ENCODE measurements around the gene PDIK1L. TPM values are rescaled to one million over a fixed set of nuclear protein-coding genes. Genes with fewer than 3 reads are reported as not detected.

Gene PDIK1L
- total RNA-seq, 3 donors from 2014 or later (not counting 1 experiment from before 2014, with no cell fraction given) = 3.1 to 8.2 (median 8.1) TPM

DNA sequence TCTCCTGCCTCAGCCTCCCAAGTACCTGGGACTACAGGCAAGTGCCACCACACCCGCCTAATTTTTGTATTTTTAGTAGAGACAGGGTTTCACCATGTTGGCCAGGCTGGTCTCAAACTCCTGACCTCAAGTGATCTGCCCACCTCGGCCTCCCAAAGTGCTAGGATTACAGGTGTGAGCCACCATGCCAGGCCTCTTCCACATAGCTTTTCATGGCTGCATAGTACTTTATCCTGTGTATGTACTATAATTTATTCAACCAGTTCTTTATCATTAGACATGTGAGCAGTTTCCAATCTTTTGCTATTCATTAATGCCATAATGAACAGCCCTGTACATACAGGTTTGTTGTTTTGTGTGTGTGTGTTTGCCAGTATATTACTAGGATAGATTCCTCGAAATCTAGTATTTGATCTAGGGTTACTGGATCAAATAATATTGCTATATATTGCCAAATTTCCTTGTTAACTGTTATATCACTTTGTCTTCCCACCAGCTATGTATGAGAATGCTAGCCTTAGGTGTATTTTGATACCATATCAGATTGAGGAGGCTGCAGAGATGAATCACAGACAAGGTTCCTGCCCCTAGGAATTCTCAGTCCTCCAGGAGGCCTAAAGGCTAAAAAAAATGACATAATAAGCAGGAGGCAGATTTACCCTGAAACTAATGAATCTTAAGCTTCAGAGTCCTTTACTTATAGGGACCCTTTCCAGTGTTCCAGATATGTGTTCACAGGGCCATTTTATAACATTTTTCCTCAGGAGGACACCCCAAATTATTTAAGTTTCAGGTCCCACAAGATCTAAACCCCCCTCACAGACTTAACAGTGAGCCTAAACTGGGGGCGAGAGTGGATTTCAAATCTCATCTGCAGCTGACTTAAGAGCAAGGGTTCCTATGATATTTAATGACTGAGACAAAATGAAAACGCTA, 2.1 kb upstream of the PDIK1L start:
- intact Hi-C loops (cut with micrococcal nuclease) = loop anchor here (10.0 kb wide), 2 partner anchors 285 to 435 kb away; no protein-coding TSS in a partner anchor
- Mint-ChIP-seq H3K4me1 (peaks cover 13 to 14% of the 10 kb centered on the region in 2 donors), H3K9me3 (no peaks in the 10 kb centered on the region), H3K27me3 (ENCODE audit: low read depth in 2 of 2) (peaks cover 0 to 6% of the 10 kb centered on the region in 2 donors), H3K4me3 (peak overlapping the region; percentile 88), H3K36me3 (no peaks in the 10 kb centered on the region), H3K27ac (peak overlapping the region; percentile 22 to 84)
- Histone ChIP-seq H3K9me3 (ENCODE audit: control insufficient read depth, insufficient read depth, low read length) (no peaks in the 10 kb centered on the region), H3K27ac (ENCODE audit: low read length) (no peak overlapping the region), H3K36me3 (ENCODE audit: control insufficient read depth, insufficient read depth, low read length) (peaks cover 3% of the 10 kb centered on the region), H3K4me3 (ENCODE audit: low read length) (no peak overlapping the region), H3K27me3 (ENCODE audit: control insufficient read depth, insufficient read depth, low read length) (no peaks in the 10 kb centered on the region), H3K4me1 (ENCODE audit: control insufficient read depth, insufficient read depth, low read length) (peaks cover 13% of the 10 kb centered on the region)
- TF ChIP-seq, protein P1, sequence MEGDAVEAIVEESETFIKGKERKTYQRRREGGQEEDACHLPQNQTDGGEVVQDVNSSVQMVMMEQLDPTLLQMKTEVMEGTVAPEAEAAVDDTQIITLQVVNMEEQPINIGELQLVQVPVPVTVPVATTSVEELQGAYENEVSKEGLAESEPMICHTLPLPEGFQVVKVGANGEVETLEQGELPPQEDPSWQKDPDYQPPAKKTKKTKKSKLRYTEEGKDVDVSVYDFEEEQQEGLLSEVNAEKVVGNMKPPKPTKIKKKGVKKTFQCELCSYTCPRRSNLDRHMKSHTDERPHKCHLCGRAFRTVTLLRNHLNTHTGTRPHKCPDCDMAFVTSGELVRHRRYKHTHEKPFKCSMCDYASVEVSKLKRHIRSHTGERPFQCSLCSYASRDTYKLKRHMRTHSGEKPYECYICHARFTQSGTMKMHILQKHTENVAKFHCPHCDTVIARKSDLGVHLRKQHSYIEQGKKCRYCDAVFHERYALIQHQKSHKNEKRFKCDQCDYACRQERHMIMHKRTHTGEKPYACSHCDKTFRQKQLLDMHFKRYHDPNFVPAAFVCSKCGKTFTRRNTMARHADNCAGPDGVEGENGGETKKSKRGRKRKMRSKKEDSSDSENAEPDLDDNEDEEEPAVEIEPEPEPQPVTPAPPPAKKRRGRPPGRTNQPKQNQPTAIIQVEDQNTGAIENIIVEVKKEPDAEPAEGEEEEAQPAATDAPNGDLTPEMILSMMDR (IDR thresholded peaks at IDR 0.05) = no peak
- 91% methylated on average over 4 of the region's 5 CpGs for WGBS (ENCODE audit: insufficient coverage)
- ATAC-seq = no peak
- DNase-seq = no peak

DNA sequence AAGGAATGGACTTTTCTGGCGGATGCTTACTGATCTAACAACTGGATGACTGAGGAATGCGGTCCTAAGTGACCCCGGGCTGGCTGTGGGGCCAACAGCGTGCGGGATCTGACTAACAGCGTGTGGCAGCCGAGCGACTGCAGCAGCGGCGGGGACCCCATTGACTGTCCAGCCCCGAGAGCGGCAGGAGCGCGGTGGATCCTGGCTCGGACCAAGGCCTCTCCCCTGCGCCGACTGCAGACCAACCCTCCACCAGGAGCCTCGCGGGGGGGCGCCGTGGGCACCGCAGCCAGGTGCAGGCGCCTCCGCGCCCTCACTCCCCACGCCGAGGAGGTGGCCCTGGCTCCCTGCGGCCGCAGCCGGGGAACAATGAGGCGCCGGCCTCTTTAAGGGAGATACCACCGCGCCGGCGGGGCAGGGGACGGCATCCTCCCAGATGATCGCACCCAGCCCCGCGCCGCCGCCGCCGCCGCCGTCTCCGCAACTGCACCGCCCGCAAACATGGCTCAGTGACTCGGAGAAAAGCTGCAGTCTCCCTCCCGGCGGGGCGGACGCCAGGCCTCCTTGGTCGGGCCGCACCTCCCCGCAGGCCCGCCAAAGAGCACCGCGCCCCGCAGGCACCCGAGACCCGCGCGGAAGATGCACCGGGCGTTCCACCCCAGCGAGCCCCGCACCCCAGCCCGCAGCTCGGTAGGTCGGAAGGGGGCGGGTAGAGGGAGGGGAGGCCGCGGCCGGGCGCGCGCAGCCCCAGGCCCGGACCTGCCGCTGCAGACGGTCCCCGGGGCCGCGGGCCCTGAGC, 694 bp upstream of the PDIK1L start:
- peak overlapping the region; percentile 55 for H3K4me3 ChIP-seq (ENCODE audit: low read length)

DNA sequence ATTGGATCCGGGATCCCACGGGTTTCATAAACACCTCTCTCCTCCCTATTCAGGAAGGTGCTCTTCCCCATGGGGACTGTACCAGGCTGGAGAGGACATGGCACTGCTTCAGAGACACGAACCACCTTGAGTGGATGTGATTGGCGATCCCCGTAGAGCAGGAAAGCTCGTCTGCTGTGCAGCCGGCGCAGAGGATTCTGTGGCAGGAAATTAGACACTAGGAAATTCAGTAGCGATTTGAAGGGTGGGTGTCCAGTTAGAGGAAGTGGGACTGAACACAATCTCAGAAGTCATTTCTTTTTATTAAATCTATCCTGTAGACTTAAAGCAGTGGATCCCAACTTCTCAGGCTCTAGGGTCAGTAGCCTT, 767 bp downstream of the PDIK1L start:
- Histone ChIP-seq H3K27me3 (ENCODE audit: control insufficient read depth, insufficient read depth, low read length) (no peaks in the 10 kb centered on the region), H3K4me3 (ENCODE audit: low read length) (peak overlapping the region; percentile 99), H3K27ac (ENCODE audit: low read length) (peak overlapping the region; percentile 66), H3K36me3 (ENCODE audit: control insufficient read depth, insufficient read depth, low read length) (peaks cover 12% of the 10 kb centered on the region), H3K9me3 (ENCODE audit: control insufficient read depth, insufficient read depth, low read length) (no peaks in the 10 kb centered on the region), H3K4me1 (ENCODE audit: control insufficient read depth, insufficient read depth, low read length) (peaks cover 13% of the 10 kb centered on the region)
- TF ChIP-seq, protein P1 (IDR thresholded peaks at IDR 0.05) = no peak
- Mint-ChIP-seq H3K9me3 (no peaks in the 10 kb centered on the region), H3K4me3 (peak overlapping the region; percentile 91), H3K27me3 (ENCODE audit: low read depth in 2 of 2) (no peaks in the 10 kb centered on the region), H3K27ac (peak overlapping the region; percentile 62 to 84), H3K36me3 (no peaks in the 10 kb centered on the region), H3K4me1 (peaks cover 13 to 14% of the 10 kb centered on the region in 2 donors)
- intact Hi-C loops (cut with micrococcal nuclease) = loop anchor here (10.0 kb wide), 1 partner anchor 432 kb away; no protein-coding TSS in a partner anchor
- DNase-seq (peak in 1 of 2 donors; percentile 45), ATAC-seq (no peak)
- WGBS (ENCODE audit: insufficient coverage) = 0% methylated on average over 9 of the region's 9 CpGs

More for the DNA sequence above, 694 bp upstream of the PDIK1L start:
- TF ChIP-seq, protein P1 (IDR thresholded peaks at IDR 0.05) = no peak
- H3K27ac ChIP-seq (ENCODE audit: low read length) = peak overlapping the region; percentile 51
- H3K36me3 Mint-ChIP-seq = no peaks in the 10 kb centered on the region
- H3K9me3 Mint-ChIP-seq = no peaks in the 10 kb centered on the region
- no peaks in the 10 kb centered on the region for H3K27me3 ChIP-seq (ENCODE audit: control insufficient read depth, insufficient read depth, low read length)
- peak overlapping the region; percentile 88 for H3K4me3 Mint-ChIP-seq
- intact Hi-C loops (cut with micrococcal nuclease) = loop anchor here (1.0 to 10.0 kb wide), 3 partner anchors 15 to 434 kb away; partner anchors contain the start of gene CEP85
- peaks cover 0 to 5% of the 10 kb centered on the region in 2 donors for H3K27me3 Mint-ChIP-seq (ENCODE audit: low read depth in 2 of 2)
- H3K27ac Mint-ChIP-seq = peak overlapping the region; percentile 22 to 84
- DNase-seq (peak; percentile 69 to 86), ATAC-seq (peak; percentile 50 to 66 (median 57))
- under 1% methylated on average over 85 of the region's 85 CpGs for WGBS (ENCODE audit: insufficient coverage)
- peaks cover 10% of the 10 kb centered on the region for H3K36me3 ChIP-seq (ENCODE audit: control insufficient read depth, insufficient read depth, low read length)
- peaks cover 13% of the 10 kb centered on the region for H3K4me1 ChIP-seq (ENCODE audit: control insufficient read depth, insufficient read depth, low read length)
- H3K9me3 ChIP-seq (ENCODE audit: control insufficient read depth, insufficient read depth, low read length) = no peaks in the 10 kb centered on the region
- H3K4me1 Mint-ChIP-seq = peaks cover 13 to 14% of the 10 kb centered on the region in 2 donors
